ENCODE measurements around the gene SEMA4F.

- no peak for TF ChIP-seq POLR2A (IDR thresholded peaks at IDR 0.05)
- TF ChIP-seq EP300 (IDR thresholded peaks at IDR 0.05): no peak
These were observed 14.0 kb downstream of the SEMA4F start for GRCh38 chr2:74668087-74668486.

Measured in ovary (tissue), 1 donor.